Vagina (tissue), 2 donors: Measurements from ENCODE around the gene ZKSCAN2. TPM values are rescaled to one million over a fixed set of nuclear protein-coding genes. Genes with fewer than 3 reads are reported as not detected.

Experiments
- DNase-seq, 2 donors: peaks; one replicate each; pipeline ENCODE4 v3.0.0-alpha.2; 2017; ENCODE audit errors: extremely low spot score in 2 of 2
- H3K27ac ChIP-seq: fragments of 200-600 bp; sonication (generic); one replicate; pipeline ENCODE4 v1.5.1; 2019
- H3K27me3 ChIP-seq: fragments of 200-600 bp; sonication (generic); one replicate; pipeline ENCODE4 v1.5.1; 2019
- H3K36me3 ChIP-seq, 2 donors: fragments of 200-600 bp; sonication (generic); one replicate each; pipeline ENCODE4 v1.5.1; 2017 to 2019
- H3K4me1 ChIP-seq: fragments of 200-600 bp; sonication (generic); one replicate; pipeline ENCODE4 v1.5.1; 2019
- H3K4me3 ChIP-seq, 2 donors: fragments of 200-600 bp; sonication (generic); 1 replicate in 1 of 2; 2 replicates in 1 of 2; pipeline ENCODE4 v1.5.1; 2016 to 2019
- H3K9me3 ChIP-seq: fragments of 200-600 bp; sonication (generic); one replicate; pipeline ENCODE4 v1.5.1; 2019
- CTCF ChIP-seq, 3 experiments: fragments of 450-650 bp in 2 of 3; fragments of 200-600 bp in 1 of 3; sonication (generic) in 1 of 3; IDR thresholded peaks; one replicate each; pipeline ENCODE4 v1.5.1; 2017 to 2019; ENCODE audit warnings: antibody characterized with exemption in 3 of 3, mild to moderate bottlenecking in 2 of 3, moderate library complexity in 2 of 3
- POLR2A ChIP-seq, 2 donors: fragments of 450-650 bp; IDR thresholded peaks; one replicate each; pipeline ENCODE4 v1.6.1; 2017; ENCODE audit warnings: antibody characterized with exemption in 2 of 2, mild to moderate bottlenecking in 2 of 2, moderate library complexity in 2 of 2
- POLR2AphosphoS5 ChIP-seq, 2 donors: sonication (generic); formaldehyde crosslinking; IDR thresholded peaks; one replicate each; pipeline ENCODE4 v1.9.0; 2017; ENCODE audit warnings: antibody characterized with exemption in 2 of 2, mild to moderate bottlenecking in 2 of 2, low read depth in 1 of 2; ENCODE audit not compliant: insufficient read depth in 1 of 2
- intact Hi-C: fragments of 100-400 bp; cut with DNase I; formaldehyde crosslinking; loops from one replicate; pipeline ENCODE4 v1.15.1; 2023
- total RNA-seq: library from RNA; depleted of rRNA; stranded (reverse); fragments of >200 nt; gene quantifications from one replicate; pipeline ENCODE4 v1.2.3, GENCODE V29; 2016

The ZKSCAN2 gene
- total RNA-seq, 1 donor from 2014 or later, result 3.7 TPM

DNA sequence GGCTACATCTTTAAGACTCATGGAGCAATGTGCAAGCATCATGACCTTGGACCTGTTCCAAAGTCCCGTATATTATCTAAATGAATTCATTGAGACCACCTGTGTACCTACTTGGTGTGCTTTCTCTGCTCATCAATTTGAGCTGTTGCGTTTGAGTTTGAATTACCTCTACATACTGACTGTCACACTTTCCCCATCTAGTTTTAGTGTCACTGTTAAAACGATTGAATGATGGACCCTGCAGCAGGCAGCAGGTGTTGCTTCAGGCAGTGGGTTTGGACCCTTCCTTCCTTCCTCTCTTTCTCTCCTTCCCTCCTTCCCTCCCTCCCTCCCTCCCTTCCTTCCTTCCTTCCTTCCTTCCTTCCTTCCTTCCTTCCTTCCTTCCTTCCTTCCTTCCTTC is 33.9 kb upstream of the ZKSCAN2 start:
- no peak for DNase-seq
- no peak for TF ChIP-seq POLR2AphosphoS5 (IDR thresholded peaks at IDR 0.05; ENCODE audit: insufficient read depth in 1 of 2, low read depth in 1 of 2)
- no peak for TF ChIP-seq POLR2A (IDR thresholded peaks at IDR 0.05)
- TF ChIP-seq CTCF (IDR thresholded peaks at IDR 0.05), result no peak
- no peak overlapping the region for H3K4me3 ChIP-seq
- H3K27ac ChIP-seq, result no peak overlapping the region
- H3K4me1 ChIP-seq, result no peaks in the 10 kb centered on the region
- intact Hi-C loops, result no loop called here
- no peaks in the 10 kb centered on the region for H3K9me3 ChIP-seq
- H3K36me3 ChIP-seq, result no peaks in the 10 kb centered on the region
- no peaks in the 10 kb centered on the region for H3K27me3 ChIP-seq

DNA sequence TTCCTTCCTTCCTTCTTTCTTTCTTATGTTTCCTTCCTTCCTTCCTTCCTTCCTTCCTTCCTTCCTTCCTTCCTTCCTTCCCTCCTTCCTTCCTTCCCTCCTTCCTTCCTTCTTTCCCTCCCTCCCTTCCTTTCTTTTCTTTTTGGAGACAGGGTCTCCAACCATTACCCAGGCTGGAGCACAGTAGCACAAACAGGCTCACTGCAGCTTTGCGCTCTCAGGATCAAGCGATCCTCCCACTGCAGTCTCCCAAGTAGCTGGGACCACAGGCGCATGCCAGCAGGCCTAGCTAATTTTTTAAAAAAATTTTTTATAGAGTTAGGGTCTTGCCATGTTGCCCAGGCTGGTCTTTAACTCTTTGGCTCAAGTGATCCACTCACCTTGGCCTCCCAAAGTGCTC is 31.8 kb upstream of the ZKSCAN2 start:
- no peak overlapping the region for H3K4me3 ChIP-seq
- H3K4me1 ChIP-seq, result no peaks in the 10 kb centered on the region
- DNase-seq, result no peak
- H3K27me3 ChIP-seq, result no peaks in the 10 kb centered on the region
- H3K36me3 ChIP-seq, result no peaks in the 10 kb centered on the region
- no peaks in the 10 kb centered on the region for H3K9me3 ChIP-seq
- no peak overlapping the region for H3K27ac ChIP-seq
- TF ChIP-seq POLR2AphosphoS5 (IDR thresholded peaks at IDR 0.05; ENCODE audit: insufficient read depth in 1 of 2, low read depth in 1 of 2), result no peak
- TF ChIP-seq CTCF (IDR thresholded peaks at IDR 0.05), result no peak
- no peak for TF ChIP-seq POLR2A (IDR thresholded peaks at IDR 0.05)
- intact Hi-C loops, result no loop called here

- Histone ChIP-seq H3K9me3 (no peaks in the 10 kb centered on the region), H3K27ac (no peak overlapping the region), H3K4me1 (no peaks in the 10 kb centered on the region), H3K36me3 (no peaks in the 10 kb centered on the region), H3K4me3 (no peak overlapping the region), H3K27me3 (no peaks in the 10 kb centered on the region)
- DNase-seq, result no peak
- intact Hi-C loops, result no loop called here
- TF ChIP-seq POLR2A (IDR thresholded peaks at IDR 0.05), result no peak
Observed at GRCh38 chr16:25279491-25279890, 21.8 kb upstream of the ZKSCAN2 start.

- Histone ChIP-seq H3K36me3 (no peaks in the 10 kb centered on the region), H3K4me1 (no peaks in the 10 kb centered on the region), H3K9me3 (no peaks in the 10 kb centered on the region), H3K27me3 (no peaks in the 10 kb centered on the region), H3K4me3 (no peak overlapping the region), H3K27ac (no peak overlapping the region)
- intact Hi-C loops, result no loop called here
- DNase-seq, result no peak
- TF ChIP-seq POLR2A (IDR thresholded peaks at IDR 0.05) (no peak), CTCF (IDR thresholded peaks at IDR 0.05) (no peak), POLR2AphosphoS5 (IDR thresholded peaks at IDR 0.05; ENCODE audit: insufficient read depth in 1 of 2, low read depth in 1 of 2) (no peak)
Observed at GRCh38 chr16:25271421-25271820, 13.8 kb upstream of the ZKSCAN2 start.

DNA sequence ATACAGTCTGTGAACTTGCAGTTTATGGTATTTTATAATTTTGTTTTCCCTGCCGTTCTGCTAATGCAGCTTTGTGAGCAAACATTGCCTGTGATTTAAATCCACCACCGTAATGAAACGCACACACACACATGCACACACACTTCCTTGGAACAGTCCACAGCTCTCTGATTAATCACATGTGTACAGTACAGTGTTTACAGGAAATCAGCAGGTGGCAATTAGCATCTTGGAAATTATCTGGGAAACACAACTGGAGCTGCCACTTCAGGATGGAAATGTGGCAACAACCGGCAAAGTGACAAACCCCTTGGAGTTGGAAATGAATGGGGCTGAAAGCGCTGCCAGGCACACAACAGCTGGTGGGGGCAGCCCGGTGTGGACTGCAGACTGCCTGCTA is 12.9 kb upstream of the ZKSCAN2 start:
- intact Hi-C loops, result no loop called here
- no peak overlapping the region for H3K27ac ChIP-seq
- TF ChIP-seq POLR2A (IDR thresholded peaks at IDR 0.05) (no peak), POLR2AphosphoS5 (IDR thresholded peaks at IDR 0.05; ENCODE audit: insufficient read depth in 1 of 2, low read depth in 1 of 2) (no peak), CTCF (IDR thresholded peaks at IDR 0.05) (no peak)
- no peak for DNase-seq
- H3K27me3 ChIP-seq, result no peaks in the 10 kb centered on the region
- no peak overlapping the region for H3K4me3 ChIP-seq
- no peaks in the 10 kb centered on the region for H3K4me1 ChIP-seq
- no peaks in the 10 kb centered on the region for H3K36me3 ChIP-seq
- H3K9me3 ChIP-seq, result no peaks in the 10 kb centered on the region

GRCh38 chr16:25269879-25270278 is 12.2 kb upstream of the ZKSCAN2 start:
- no peak for TF ChIP-seq POLR2AphosphoS5 (IDR thresholded peaks at IDR 0.05; ENCODE audit: insufficient read depth in 1 of 2, low read depth in 1 of 2)
- no peak for TF ChIP-seq POLR2A (IDR thresholded peaks at IDR 0.05)
- DNase-seq, result no peak
- no peaks in the 10 kb centered on the region for H3K4me1 ChIP-seq

More at GRCh38 chr16:25269879-25270278, 12.2 kb upstream of the ZKSCAN2 start:
- Histone ChIP-seq H3K27me3 (no peaks in the 10 kb centered on the region), H3K4me3 (no peak overlapping the region), H3K27ac (no peak overlapping the region), H3K36me3 (no peaks in the 10 kb centered on the region), H3K9me3 (no peaks in the 10 kb centered on the region)
- intact Hi-C loops, result no loop called here
